Measurements from ENCODE around the gene RNF224.
A peak's percentile ranks its signal among the peaks of the same experiment; 100 is the strongest.

Gene RNF224

GRCh38 chr9:137222190-137223077 is 4.9 kb upstream of the RNF224 start, which contains the start of gene RNF208:
TSS of gene RNF208 (minus strand) at chr9:137222240. CDS start at chr9:137221212, 1,028 bp downstream.
- intact Hi-C loops (cut with micrococcal nuclease) = loop anchor here (2.0 to 5.0 kb wide), 2 partner anchors 18 to 35 kb away; partner anchors contain the start of genes ANAPC2, NDOR1, SSNA1 and TMEM203
- Mint-ChIP-seq H3K4me1 (ENCODE audit: low read depth) (peaks cover 35% of the 10 kb centered on the region), H3K27ac (peak within 1 kb of the TSS; percentile 87), H3K27me3 (peaks cover 27% of the 10 kb centered on the region), H3K36me3 (ENCODE audit: low read depth) (peaks cover 6% of the 10 kb centered on the region), H3K9me3 (no peaks in the 10 kb centered on the region), H3K4me3 (peak within 1 kb of the TSS; percentile 86)

- Mint-ChIP-seq H3K27ac (peak overlapping the region; percentile 87), H3K4me1 (ENCODE audit: low read depth) (peaks cover 31% of the 10 kb centered on the region), H3K36me3 (ENCODE audit: low read depth) (no peaks in the 10 kb centered on the region), H3K27me3 (peaks cover 32% of the 10 kb centered on the region), H3K4me3 (peak overlapping the region; percentile 86), H3K9me3 (no peaks in the 10 kb centered on the region)
- intact Hi-C loops (cut with micrococcal nuclease) = loop anchor here (2.0 to 5.0 kb wide), 2 partner anchors 19 to 36 kb away; partner anchors contain the start of genes ANAPC2, NDOR1, SSNA1 and TMEM203
Measured at GRCh38 chr9:137223078-137223970, 4.0 kb upstream of the RNF224 start.

GRCh38 chr9:137224830-137225694 is 2.2 kb upstream of the RNF224 start, which contains the start of gene CYSRT1:
TSS of gene CYSRT1 (plus strand) at chr9:137225174. CDS start at chr9:137225622, 448 bp downstream.
- Mint-ChIP-seq H3K27ac (peak within 1 kb of the TSS; percentile 87), H3K4me3 (peak within 1 kb of the TSS; percentile 86), H3K4me1 (ENCODE audit: low read depth) (peaks cover 23% of the 10 kb centered on the region), H3K36me3 (ENCODE audit: low read depth) (no peaks in the 10 kb centered on the region), H3K27me3 (peaks cover 45% of the 10 kb centered on the region), H3K9me3 (no peaks in the 10 kb centered on the region)
- intact Hi-C loops (cut with micrococcal nuclease) = loop anchor here (5.0 kb wide), 2 partner anchors 38 to 178 kb away; partner anchors contain the start of genes ANAPC2, NPDC1 and SSNA1

- H3K9me3 Mint-ChIP-seq = no peaks in the 10 kb centered on the region
- no peak overlapping the region for H3K27ac Mint-ChIP-seq
- peaks cover 43% of the 10 kb centered on the region for H3K27me3 Mint-ChIP-seq
- H3K36me3 Mint-ChIP-seq (ENCODE audit: low read depth) = no peaks in the 10 kb centered on the region
- H3K4me3 Mint-ChIP-seq = no peak overlapping the region
- intact Hi-C loops (cut with micrococcal nuclease) = loop anchor here (2.0 to 5.0 kb wide), 2 partner anchors 107 to 179 kb away; partner anchors contain the start of gene NPDC1
- peaks cover 20% of the 10 kb centered on the region for H3K4me1 Mint-ChIP-seq (ENCODE audit: low read depth)
Measured at GRCh38 chr9:137225699-137226331, 1.5 kb upstream of the RNF224 start.

GRCh38 chr9:137226338-137227053 is 806 bp upstream of the RNF224 start:
- Mint-ChIP-seq H3K27me3 (peaks cover 43% of the 10 kb centered on the region), H3K36me3 (ENCODE audit: low read depth) (no peaks in the 10 kb centered on the region), H3K27ac (no peak overlapping the region), H3K4me1 (ENCODE audit: low read depth) (peaks cover 18% of the 10 kb centered on the region), H3K4me3 (no peak overlapping the region), H3K9me3 (no peaks in the 10 kb centered on the region)
- intact Hi-C loops (cut with micrococcal nuclease) = loop anchor here (2.0 to 5.0 kb wide), 2 partner anchors 108 to 179 kb away; partner anchors contain the start of gene NPDC1

- H3K27ac Mint-ChIP-seq = no peak overlapping the region
- H3K27me3 Mint-ChIP-seq = peaks cover 53% of the 10 kb centered on the region
- no peak overlapping the region for H3K4me3 Mint-ChIP-seq
- peaks cover 13% of the 10 kb centered on the region for H3K4me1 Mint-ChIP-seq (ENCODE audit: low read depth)
- H3K9me3 Mint-ChIP-seq = no peaks in the 10 kb centered on the region
- intact Hi-C loops (cut with micrococcal nuclease) = loop anchor here (2.0 to 5.0 kb wide), 2 partner anchors 109 to 181 kb away; partner anchors contain the start of gene NPDC1
- no peaks in the 10 kb centered on the region for H3K36me3 Mint-ChIP-seq (ENCODE audit: low read depth)
Measured at GRCh38 chr9:137227853-137228505, 677 bp downstream of the RNF224 start.

GRCh38 chr9:137228506-137228967 is 1.2 kb downstream of the RNF224 start:
- intact Hi-C loops (cut with micrococcal nuclease) = loop anchor here (5.0 kb wide), 1 partner anchor 181 kb away; the partner anchor contains the start of gene NPDC1
- H3K4me3 Mint-ChIP-seq = no peak overlapping the region
- no peaks in the 10 kb centered on the region for H3K9me3 Mint-ChIP-seq
- no peaks in the 10 kb centered on the region for H3K36me3 Mint-ChIP-seq (ENCODE audit: low read depth)
- H3K4me1 Mint-ChIP-seq (ENCODE audit: low read depth) = peaks cover 11% of the 10 kb centered on the region
- H3K27me3 Mint-ChIP-seq = peaks cover 53% of the 10 kb centered on the region
- H3K27ac Mint-ChIP-seq = no peak overlapping the region

- Mint-ChIP-seq H3K27me3 (peaks cover 56% of the 10 kb centered on the region), H3K4me3 (no peak overlapping the region), H3K4me1 (ENCODE audit: low read depth) (peaks cover 11% of the 10 kb centered on the region), H3K9me3 (no peaks in the 10 kb centered on the region), H3K27ac (no peak overlapping the region), H3K36me3 (ENCODE audit: low read depth) (no peaks in the 10 kb centered on the region)
- intact Hi-C loops (cut with micrococcal nuclease) = loop anchor here (5.0 kb wide), 1 partner anchor 182 kb away; the partner anchor contains the start of gene NPDC1
Measured at GRCh38 chr9:137228968-137229896, 1.9 kb downstream of the RNF224 start.

GRCh38 chr9:137229903-137230704 is 2.8 kb downstream of the RNF224 start:
- Mint-ChIP-seq H3K4me3 (no peak overlapping the region), H3K36me3 (ENCODE audit: low read depth) (no peaks in the 10 kb centered on the region), H3K4me1 (ENCODE audit: low read depth) (peaks cover 11% of the 10 kb centered on the region), H3K27me3 (peaks cover 63% of the 10 kb centered on the region), H3K27ac (no peak overlapping the region), H3K9me3 (no peaks in the 10 kb centered on the region)
- intact Hi-C loops (cut with micrococcal nuclease) = loop anchor here (5.0 kb wide), 1 partner anchor 183 kb away; the partner anchor contains the start of gene NPDC1

GRCh38 chr9:137230705-137231371 is 3.5 kb downstream of the RNF224 start, which contains the start of gene SLC34A3:
TSS of gene SLC34A3 (plus strand) at chr9:137230901. CDS start at chr9:137231703, 802 bp downstream.
- Mint-ChIP-seq H3K4me1 (ENCODE audit: low read depth) (peaks cover 5% of the 10 kb centered on the region), H3K4me3 (no peak within 1 kb of the TSS), H3K36me3 (ENCODE audit: low read depth) (no peaks in the 10 kb centered on the region), H3K9me3 (no peaks in the 10 kb centered on the region), H3K27me3 (peaks cover 68% of the 10 kb centered on the region), H3K27ac (no peak within 1 kb of the TSS)
- intact Hi-C loops (cut with micrococcal nuclease) = no loop called here

All from dendritic cell treated with granulocyte-macrophage colony-stimulating factor and Interleukin-4, amounts not matched to agents 40 ng/mL and 50 ng/mL, for 4 days (primary cell).